Astrocyte (in vitro differentiated cells and primary cell): ENCODE results near the gene MEN1. TPM values are rescaled to one million over a fixed set of nuclear protein-coding genes. Genes with fewer than 3 reads are reported as not detected.

Source experiments
- DNase-seq: peaks from one replicate; pipeline ENCODE4 v3.0.0-alpha.2; 2010; ENCODE audit warnings: low read depth
- FAIRE-seq: peaks from 2 replicates; lab custom pipeline; 2011; peaks lifted over from hg19 to GRCh38; lab: Jason Lieb, UNC
- H2AFZ ChIP-seq: 2 replicates; pipeline ENCODE4 v1.6.0; 2012; ENCODE audit warnings: low read depth, low read length, inconsistent platforms
- H3K27ac ChIP-seq: 2 replicates; pipeline ENCODE4 v1.5.1; 2011; ENCODE audit warnings: low read depth, low read length, inconsistent platforms
- H3K27me3 ChIP-seq: 2 replicates; pipeline ENCODE4 v1.6.0; 2011; ENCODE audit warnings: low read length, inconsistent platforms; ENCODE audit not compliant: insufficient read depth
- H3K36me3 ChIP-seq: 2 replicates; pipeline ENCODE4 v1.5.1; 2011; ENCODE audit warnings: low read length, inconsistent platforms; ENCODE audit not compliant: insufficient read depth
- H3K4me1 ChIP-seq: 2 replicates; pipeline ENCODE4 v1.5.1; 2011; ENCODE audit warnings: low read length, inconsistent platforms; ENCODE audit not compliant: insufficient read depth
- H3K4me2 ChIP-seq: 2 replicates; pipeline ENCODE4 v1.6.0; 2012; ENCODE audit warnings: low read length, inconsistent platforms
- H3K4me3 ChIP-seq: 2 replicates; pipeline ENCODE4 v1.5.1; 2011; ENCODE audit warnings: low read depth, mild to moderate bottlenecking, low read length, inconsistent platforms; ENCODE audit not compliant: insufficient read depth
- H3K79me2 ChIP-seq: 2 replicates; pipeline ENCODE4 v1.6.0; 2012; ENCODE audit warnings: mild to moderate bottlenecking, low read length, inconsistent platforms; ENCODE audit not compliant: insufficient read depth
- H3K9ac ChIP-seq: 2 replicates; pipeline ENCODE4 v1.6.0; 2012; ENCODE audit warnings: mild to moderate bottlenecking, low read length, inconsistent platforms
- H3K9me3 ChIP-seq: 2 replicates; pipeline ENCODE4 v1.5.1; 2012; ENCODE audit warnings: low read depth, mild to moderate bottlenecking, low read length, inconsistent platforms; ENCODE audit not compliant: insufficient read depth
- H4K20me1 ChIP-seq: 2 replicates; pipeline ENCODE4 v1.6.0; 2012; ENCODE audit warnings: low read length, inconsistent platforms; ENCODE audit not compliant: insufficient read depth
- H3K27ac Mint-ChIP-seq: one replicate; pipeline ENCODE4 v1.8.0; 2021; ENCODE audit warnings: mild to moderate bottlenecking, mixed read lengths; ENCODE audit not compliant: unreplicated experiment
- H3K27me3 Mint-ChIP-seq: one replicate; pipeline ENCODE4 v1.8.0; 2021; ENCODE audit warnings: low read depth, mixed read lengths; ENCODE audit not compliant: unreplicated experiment
- H3K36me3 Mint-ChIP-seq: one replicate; pipeline ENCODE4 v1.8.0; 2021; ENCODE audit warnings: low read depth, mixed read lengths; ENCODE audit not compliant: unreplicated experiment
- H3K4me1 Mint-ChIP-seq: one replicate; pipeline ENCODE4 v1.8.0; 2021; ENCODE audit warnings: low read depth, mixed read lengths; ENCODE audit not compliant: unreplicated experiment
- H3K4me3 Mint-ChIP-seq: one replicate; pipeline ENCODE4 v1.8.0; 2021; ENCODE audit warnings: mild to moderate bottlenecking, moderate library complexity, mixed read lengths; ENCODE audit not compliant: unreplicated experiment
- H3K9me3 Mint-ChIP-seq: one replicate; pipeline ENCODE4 v1.8.0; 2021; ENCODE audit warnings: mild to moderate bottlenecking, mixed read lengths; ENCODE audit not compliant: unreplicated experiment
- CTCF ChIP-seq: IDR thresholded peaks from 2 replicates; pipeline ENCODE4 v1.5.1; 2011; ENCODE audit warnings: low read depth, mild to moderate bottlenecking, inconsistent platforms, low read length, moderate library complexity; ENCODE audit not compliant: insufficient read depth
- EZH2 ChIP-seq: IDR thresholded peaks from 2 replicates; pipeline ENCODE4 v1.6.1; 2012; ENCODE audit warnings: mild to moderate bottlenecking, low read length, inconsistent platforms; ENCODE audit not compliant: insufficient read depth
- total RNA-seq: library from RNA; stranded (reverse); gene quantifications from 2 replicates; pipeline ENCODE4 v1.2.1, GENCODE V29; 2021

MEN1 gene
- total RNA-seq, 1 donor from 2014 or later = 26.0 TPM

- no peaks in the 10 kb centered on the region for H3K36me3 ChIP-seq
- H3K4me3 ChIP-seq = no peak overlapping the region
- TF ChIP-seq CTCF = no peak
- no peak for TF ChIP-seq EZH2
Measured at GRCh38 chr11:64790205-64791095, 19.9 kb downstream of the MEN1 start.

DNA sequence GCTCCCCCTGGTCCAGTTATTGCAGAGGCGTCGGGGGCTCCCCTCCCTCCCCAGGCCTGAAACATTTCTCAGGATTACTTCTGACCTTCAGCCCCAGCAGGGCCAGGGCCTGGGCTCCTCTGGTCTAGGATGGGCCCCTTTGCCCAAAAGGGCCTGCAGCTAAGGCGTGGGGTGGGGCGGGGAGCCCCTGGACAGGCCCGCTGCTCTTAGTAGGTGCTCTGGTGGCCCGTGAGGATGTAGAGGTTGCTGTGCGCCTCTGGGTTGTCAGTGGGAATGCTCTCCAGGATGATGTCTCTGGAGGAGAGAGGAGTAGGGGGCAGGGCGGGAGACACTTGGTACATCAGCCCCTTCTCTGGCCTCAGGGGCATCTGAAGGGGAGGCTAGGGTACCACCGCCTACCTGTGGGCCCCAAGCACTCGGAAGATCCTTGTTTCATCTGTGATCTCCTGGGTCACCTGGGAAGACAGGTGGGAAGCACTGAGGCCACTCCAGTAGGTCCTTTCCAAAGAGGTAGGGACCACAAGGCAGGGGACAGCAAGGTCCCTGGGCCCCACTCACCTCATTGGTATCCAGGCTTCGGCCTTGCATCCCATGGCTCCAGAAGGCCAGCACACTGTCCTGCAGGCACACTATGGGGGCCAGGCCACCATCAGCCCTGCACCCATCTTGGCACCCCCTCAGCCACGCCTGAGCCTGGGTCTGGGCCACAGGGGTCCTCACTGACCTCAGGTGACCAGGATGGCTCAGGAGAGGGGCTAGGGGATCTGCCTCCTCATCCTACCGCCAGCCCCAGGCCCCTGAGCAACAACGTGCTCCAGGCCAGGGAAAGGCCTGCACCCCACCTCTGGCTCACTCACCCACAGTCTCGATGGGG is 20.8 kb downstream of the MEN1 start:
- H3K27me3 ChIP-seq = no peaks in the 10 kb centered on the region
- H3K36me3 ChIP-seq = no peaks in the 10 kb centered on the region
- H3K4me1 Mint-ChIP-seq = no peaks in the 10 kb centered on the region
- H3K4me2 ChIP-seq = no peak overlapping the region
- no peaks in the 10 kb centered on the region for H3K27me3 Mint-ChIP-seq
- no peak overlapping the region for H3K4me3 Mint-ChIP-seq
- no peak overlapping the region for H3K9ac ChIP-seq
- no peak for TF ChIP-seq EZH2
- no peak for TF ChIP-seq CTCF
- no peaks in the 10 kb centered on the region for H3K79me2 ChIP-seq
- H3K27ac Mint-ChIP-seq = no peak overlapping the region
- peaks cover 8% of the 10 kb centered on the region for H3K36me3 Mint-ChIP-seq
- no peak overlapping the region for H3K27ac ChIP-seq
- no peak for FAIRE-seq
- H2AFZ ChIP-seq = no peak overlapping the region
- DNase-seq = no peak
- H3K9me3 Mint-ChIP-seq = no peaks in the 10 kb centered on the region
- H3K4me3 ChIP-seq = no peak overlapping the region
- no peaks in the 10 kb centered on the region for H3K9me3 ChIP-seq
- no peaks in the 10 kb centered on the region for H4K20me1 ChIP-seq
- no peaks in the 10 kb centered on the region for H3K4me1 ChIP-seq

More at GRCh38 chr11:64790205-64791095, 19.9 kb downstream of the MEN1 start:
- H3K4me1 Mint-ChIP-seq = no peaks in the 10 kb centered on the region
- Histone ChIP-seq H4K20me1 (no peaks in the 10 kb centered on the region), H3K9me3 (no peaks in the 10 kb centered on the region), H3K27me3 (no peaks in the 10 kb centered on the region), H3K4me2 (no peak overlapping the region), H3K4me1 (no peaks in the 10 kb centered on the region), H2AFZ (no peak overlapping the region), H3K27ac (no peak overlapping the region), H3K79me2 (no peaks in the 10 kb centered on the region), H3K9ac (no peak overlapping the region)
- FAIRE-seq (no peak), DNase-seq (no peak)
- H3K9me3 Mint-ChIP-seq = no peaks in the 10 kb centered on the region
- peaks cover 8% of the 10 kb centered on the region for H3K36me3 Mint-ChIP-seq
- no peak overlapping the region for H3K27ac Mint-ChIP-seq
- H3K4me3 Mint-ChIP-seq = no peak overlapping the region
- H3K27me3 Mint-ChIP-seq = no peaks in the 10 kb centered on the region
